Measurements from ENCODE around the gene GRIA4.

Gene GRIA4

GRCh38 chr11:105699203-105699602, 89.3 kb downstream of the GRIA4 start:
- TF ChIP-seq CTCF (IDR thresholded peaks at IDR 0.05; ENCODE audit: control insufficient read depth, insufficient read depth, low read depth, low read length, missing control alignments): no peak
- DNase-seq (ENCODE audit: low read depth): no peak
- H3K4me3 ChIP-seq (ENCODE audit: control insufficient read depth, low read depth, low read length): no peak overlapping the region

- no peak for TF ChIP-seq CTCF (IDR thresholded peaks at IDR 0.05; ENCODE audit: control insufficient read depth, insufficient read depth, low read depth, low read length, missing control alignments)
- DNase-seq (ENCODE audit: low read depth): no peak
- H3K4me3 ChIP-seq (ENCODE audit: control insufficient read depth, low read depth, low read length): no peak overlapping the region
Observed at GRCh38 chr11:105700271-105700670, 90.4 kb downstream of the GRIA4 start.

- no peak for TF ChIP-seq CTCF (IDR thresholded peaks at IDR 0.05; ENCODE audit: control insufficient read depth, insufficient read depth, low read depth, low read length, missing control alignments)
- H3K4me3 ChIP-seq (ENCODE audit: control insufficient read depth, low read depth, low read length): no peak overlapping the region
- no peak for DNase-seq (ENCODE audit: low read depth)
Observed at GRCh38 chr11:105701098-105701497, 91.2 kb downstream of the GRIA4 start.

GRCh38 chr11:105705786-105706530, 96.1 kb downstream of the GRIA4 start:
- H3K4me3 ChIP-seq (ENCODE audit: control insufficient read depth, low read depth, low read length): no peak overlapping the region
- no peak for TF ChIP-seq CTCF (IDR thresholded peaks at IDR 0.05; ENCODE audit: control insufficient read depth, insufficient read depth, low read depth, low read length, missing control alignments)
- no peak for DNase-seq (ENCODE audit: low read depth)

GRCh38 chr11:105713106-105713505, 103.2 kb downstream of the GRIA4 start:
- no peak for DNase-seq (ENCODE audit: low read depth)
- no peak overlapping the region for H3K4me3 ChIP-seq (ENCODE audit: control insufficient read depth, low read depth, low read length)
- TF ChIP-seq CTCF (IDR thresholded peaks at IDR 0.05; ENCODE audit: control insufficient read depth, insufficient read depth, low read depth, low read length, missing control alignments): no peak

GRCh38 chr11:105713696-105714095, 103.8 kb downstream of the GRIA4 start:
- TF ChIP-seq CTCF (IDR thresholded peaks at IDR 0.05; ENCODE audit: control insufficient read depth, insufficient read depth, low read depth, low read length, missing control alignments): no peak
- DNase-seq (ENCODE audit: low read depth): no peak

More at GRCh38 chr11:105713696-105714095, 103.8 kb downstream of the GRIA4 start:
- H3K4me3 ChIP-seq (ENCODE audit: control insufficient read depth, low read depth, low read length): no peak overlapping the region
